CD4-positive, alpha-beta T cell treated with Interleukin-21 for 1 hour (primary cell): ENCODE measurements around the gene GRK4.
A peak's percentile ranks its signal among the peaks of the same experiment; 100 is the strongest.

Experiments
- DNase-seq: peaks from one replicate; pipeline ENCODE4 v3.0.0-alpha.2; 2020

The GRK4 gene

DNA sequence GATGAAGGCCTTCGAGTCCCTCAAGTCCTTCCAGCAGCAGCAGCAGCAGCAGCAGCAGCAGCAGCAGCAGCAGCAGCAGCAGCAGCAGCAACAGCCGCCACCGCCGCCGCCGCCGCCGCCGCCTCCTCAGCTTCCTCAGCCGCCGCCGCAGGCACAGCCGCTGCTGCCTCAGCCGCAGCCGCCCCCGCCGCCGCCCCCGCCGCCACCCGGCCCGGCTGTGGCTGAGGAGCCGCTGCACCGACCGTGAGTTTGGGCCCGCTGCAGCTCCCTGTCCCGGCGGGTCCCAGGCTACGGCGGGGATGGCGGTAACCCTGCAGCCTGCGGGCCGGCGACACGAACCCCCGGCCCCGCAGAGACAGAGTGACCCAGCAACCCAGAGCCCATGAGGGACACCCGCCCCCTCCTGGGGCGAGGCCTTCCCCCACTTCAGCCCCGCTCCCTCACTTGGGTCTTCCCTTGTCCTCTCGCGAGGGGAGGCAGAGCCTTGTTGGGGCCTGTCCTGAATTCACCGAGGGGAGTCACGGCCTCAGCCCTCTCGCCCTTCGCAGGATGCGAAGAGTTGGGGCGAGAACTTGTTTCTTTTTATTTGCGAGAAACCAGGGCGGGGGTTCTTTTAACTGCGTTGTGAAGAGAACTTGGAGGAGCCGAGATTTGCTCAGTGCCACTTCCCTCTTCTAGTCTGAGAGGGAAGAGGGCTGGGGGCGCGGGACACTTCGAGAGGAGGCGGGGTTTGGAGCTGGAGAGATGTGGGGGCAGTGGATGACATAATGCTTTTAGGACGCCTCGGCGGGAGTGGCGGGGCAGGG is 111.7 kb downstream of the GRK4 start:
- peak; percentile 53 for DNase-seq

DNA sequence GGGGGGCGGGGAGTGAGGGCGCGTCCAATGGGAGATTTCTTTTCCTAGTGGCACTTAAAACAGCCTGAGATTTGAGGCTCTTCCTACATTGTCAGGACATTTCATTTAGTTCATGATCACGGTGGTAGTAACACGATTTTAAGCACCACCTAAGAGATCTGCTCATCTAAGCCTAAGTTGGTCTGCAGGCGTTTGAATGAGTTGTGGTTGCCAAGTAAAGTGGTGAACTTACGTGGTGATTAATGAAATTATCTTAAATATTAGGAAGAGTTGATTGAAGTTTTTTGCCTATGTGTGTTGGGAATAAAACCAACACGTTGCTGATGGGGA is 112.2 kb downstream of the GRK4 start:
- DNase-seq: no peak

DNA sequence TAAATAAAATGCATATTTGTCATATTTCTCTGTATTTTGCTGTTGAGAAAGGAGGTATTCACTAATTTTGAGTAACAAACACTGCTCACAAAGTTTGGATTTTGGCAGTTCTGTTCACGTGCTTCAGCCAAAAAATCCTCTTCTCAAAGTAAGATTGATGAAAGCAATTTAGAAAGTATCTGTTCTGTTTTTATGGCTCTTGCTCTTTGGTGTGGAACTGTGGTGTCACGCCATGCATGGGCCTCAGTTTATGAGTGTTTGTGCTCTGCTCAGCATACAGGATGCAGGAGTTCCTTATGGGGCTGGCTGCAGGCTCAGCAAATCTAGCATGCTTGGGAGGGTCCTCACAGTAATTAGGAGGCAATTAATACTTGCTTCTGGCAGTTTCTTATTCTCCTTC is 114.4 kb downstream of the GRK4 start:
- no peak for DNase-seq

DNA sequence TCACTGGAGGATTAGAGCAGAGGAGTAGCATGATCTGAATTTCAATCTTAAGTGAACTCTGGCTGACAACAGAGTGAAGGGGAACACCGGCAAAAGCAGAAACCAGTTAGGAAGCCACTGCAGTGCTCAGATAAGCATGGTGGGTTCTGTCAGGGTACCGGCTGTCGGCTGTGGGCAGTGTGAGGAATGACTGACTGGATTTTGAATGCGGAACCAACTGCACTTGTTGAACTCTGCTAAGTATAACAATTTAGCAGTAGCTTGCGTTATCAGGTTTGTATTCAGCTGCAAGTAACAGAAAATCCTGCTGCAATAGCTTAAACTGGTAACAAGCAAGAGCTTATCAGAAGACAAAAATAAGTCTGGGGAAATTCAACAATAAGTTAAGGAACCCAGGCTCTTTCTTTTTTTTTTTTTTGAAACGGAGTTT is 116.3 kb downstream of the GRK4 start:
- DNase-seq: no peak

DNA sequence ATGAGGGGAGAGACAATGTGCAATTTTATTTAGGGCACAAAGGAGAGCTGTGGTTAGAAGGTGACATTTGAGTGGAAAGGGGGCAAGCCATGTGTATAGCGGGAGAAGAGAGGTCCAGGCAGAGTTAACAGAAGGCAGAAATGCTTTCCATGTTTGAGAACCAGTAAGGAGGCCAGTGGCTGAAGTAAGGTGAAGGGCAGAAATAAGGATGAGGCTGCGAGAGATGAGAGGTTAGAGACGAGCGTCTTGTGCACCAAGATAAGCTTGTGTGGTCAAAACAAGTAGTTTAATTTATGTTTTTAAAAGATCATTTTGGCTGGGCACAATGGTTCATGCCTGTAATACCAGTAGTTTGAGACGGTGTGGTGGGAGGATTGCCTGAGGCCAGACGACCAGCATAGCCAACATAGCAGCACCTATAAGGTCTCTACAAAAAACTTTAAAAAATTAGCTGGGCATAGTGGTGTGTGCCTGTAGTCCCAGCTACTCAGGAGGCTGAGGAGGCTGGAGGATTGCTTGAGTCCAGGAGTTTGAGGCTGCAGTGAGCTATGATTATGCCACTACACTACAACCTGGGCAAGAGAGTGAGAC is 119.6 kb downstream of the GRK4 start:
- DNase-seq: no peak

DNA sequence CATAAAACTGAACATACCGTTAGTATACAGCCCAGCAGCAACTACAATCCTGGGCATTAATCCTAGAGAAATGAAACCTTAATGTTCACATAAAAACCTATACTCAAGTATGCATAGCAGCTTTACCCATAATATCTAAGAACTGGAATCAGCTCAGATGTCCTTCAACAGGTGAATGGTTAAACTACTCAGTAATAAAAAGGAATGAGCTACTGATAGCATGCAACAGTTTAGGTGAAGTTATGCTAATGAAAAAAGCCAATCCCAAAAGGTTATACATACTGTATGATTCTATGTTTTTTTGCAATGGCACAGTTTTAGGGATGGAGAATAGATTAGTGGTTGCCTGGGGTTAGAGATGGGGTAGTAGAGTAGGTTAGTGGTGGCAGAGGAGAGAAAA is 120.4 kb downstream of the GRK4 start:
- DNase-seq: no peak

DNA sequence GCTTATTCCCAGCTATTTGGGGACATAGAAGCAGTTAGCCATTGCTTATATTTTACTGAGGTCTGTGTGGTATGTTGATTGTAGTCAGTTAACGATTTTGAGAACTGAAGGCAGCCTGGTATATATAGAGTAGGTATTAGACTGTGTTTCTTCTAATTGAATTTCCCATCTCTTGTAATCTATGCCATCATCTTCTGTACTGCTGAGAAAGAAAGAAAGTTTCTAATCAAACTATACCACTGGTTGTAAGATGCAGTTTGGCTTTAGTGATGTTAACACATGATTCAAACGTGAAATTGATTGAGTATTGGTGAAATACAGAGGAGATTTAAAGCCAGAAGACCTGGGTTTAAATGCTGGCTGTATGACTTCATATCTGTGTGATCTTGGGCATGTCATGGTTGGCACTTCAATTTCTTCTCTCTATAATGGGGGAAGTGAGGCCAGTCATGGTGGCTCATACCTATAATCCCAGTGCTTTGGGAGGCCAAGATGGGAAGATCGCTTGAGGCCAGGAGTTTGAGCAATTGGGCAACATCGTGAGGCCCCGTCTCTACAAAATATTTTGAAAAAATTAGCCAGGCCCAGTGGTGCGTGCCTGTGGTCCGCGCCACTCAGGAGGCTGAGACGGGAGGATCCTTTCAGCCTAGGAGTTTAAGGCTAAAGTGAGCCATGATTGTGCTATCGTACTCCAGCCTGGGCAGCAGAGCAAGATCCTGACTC is 122.7 kb downstream of the GRK4 start:
- no peak for DNase-seq

DNA sequence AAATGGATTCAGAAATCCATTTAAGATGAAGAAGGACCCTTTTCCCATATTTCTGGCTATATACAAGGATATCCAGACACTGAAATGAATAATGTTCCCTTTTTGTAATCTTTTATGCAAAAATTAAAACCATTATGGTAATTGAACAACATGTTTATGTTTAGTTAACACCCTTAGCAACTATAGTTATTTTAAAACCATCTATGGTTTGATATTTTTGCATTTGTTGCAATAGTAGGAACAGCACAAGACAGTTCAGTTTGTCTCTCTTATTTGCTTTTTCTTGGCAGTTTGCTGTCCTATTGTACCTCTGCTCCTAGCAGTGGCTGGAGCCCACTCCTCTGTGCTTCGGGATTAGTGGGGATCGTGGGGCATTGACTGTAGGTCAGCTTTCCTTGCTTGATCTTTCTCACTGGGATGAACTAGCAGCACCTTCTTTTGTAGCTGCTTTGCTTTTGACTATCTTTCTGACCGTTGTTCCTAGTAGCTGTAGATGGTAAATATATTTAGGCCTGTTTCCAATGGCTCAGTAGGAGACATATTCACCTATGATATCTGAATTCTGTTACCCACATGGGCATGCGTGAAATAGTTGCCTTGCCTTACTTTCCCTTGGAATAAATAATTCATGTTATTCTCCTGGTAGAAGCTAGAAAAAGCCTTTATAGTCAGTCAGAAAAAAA is 123.9 kb downstream of the GRK4 start:
- no peak for DNase-seq
